CD8-positive, alpha-beta memory T cell (primary cell): ENCODE data around the gene TFB2M. TPM values are rescaled to one million over a fixed set of nuclear protein-coding genes. Genes with fewer than 3 reads are reported as not detected.

Experiments used
- CTCF ChIA-PET: fragments of 350-600 bp; sonication (Branson Sonifier 250); formaldehyde crosslinking; loops from one replicate; lab custom pipeline; 2021; ENCODE audit warnings: antibody characterized with exemption; lab: Charles Lee
- POLR2A ChIA-PET: fragments of 350-600 bp; sonication (Branson Sonifier 250); formaldehyde crosslinking; loops from one replicate; lab custom pipeline; 2021; ENCODE audit warnings: antibody characterized with exemption; lab: Charles Lee
- DNase-seq, 5 donors: peaks; one replicate each; pipeline versions ENCODE4 v3.0.0 to v3.0.0-alpha.2; 2020 to 2022; ENCODE audit warnings: mixed read lengths in 1 of 5
- H3K27ac ChIP-seq: one replicate; pipeline ENCODE4 v1.7.0; 2013; ENCODE audit warnings: low read depth, mild to moderate bottlenecking, low read length, moderate library complexity
- H3K27me3 ChIP-seq: 2 replicates; pipeline ENCODE4 v1.7.0; 2013; ENCODE audit warnings: low read length, mild to moderate bottlenecking; ENCODE audit not compliant: insufficient read depth, poor library complexity, severe bottlenecking
- H3K36me3 ChIP-seq: 2 replicates; pipeline ENCODE4 v1.7.0; 2013; ENCODE audit warnings: mild to moderate bottlenecking, low read length, moderate library complexity; ENCODE audit not compliant: insufficient read depth
- H3K4me1 ChIP-seq: 2 replicates; pipeline ENCODE4 v1.7.0; 2013; ENCODE audit warnings: mild to moderate bottlenecking, low read length, moderate library complexity; ENCODE audit not compliant: insufficient read depth
- H3K4me3 ChIP-seq: 2 replicates; pipeline ENCODE4 v1.7.0; 2013; ENCODE audit warnings: mild to moderate bottlenecking, low read length
- H3K9me3 ChIP-seq: 2 replicates; pipeline ENCODE4 v1.7.0; 2013; ENCODE audit warnings: mild to moderate bottlenecking, low read length
- H3K27ac Mint-ChIP-seq, 8 donors: one replicate each; pipeline ENCODE4 v1.8.0; 2020 to 2021; ENCODE audit warnings: mixed read lengths in 8 of 8, mild to moderate bottlenecking in 6 of 8, inconsistent platforms in 3 of 8, moderate library complexity in 3 of 8
- H3K27me3 Mint-ChIP-seq, 2 donors: one replicate each; pipeline ENCODE4 v1.8.0; 2020 to 2021; ENCODE audit warnings: mixed read lengths in 2 of 2, mild to moderate bottlenecking in 1 of 2, moderate library complexity in 1 of 2
- H3K36me3 Mint-ChIP-seq, 3 donors: one replicate each; pipeline ENCODE4 v1.8.0; 2020 to 2021; ENCODE audit warnings: mixed read lengths in 3 of 3, inconsistent platforms in 1 of 3, mild to moderate bottlenecking in 1 of 3
- H3K4me1 Mint-ChIP-seq, 3 donors: one replicate each; pipeline ENCODE4 v1.8.0; 2020 to 2021; ENCODE audit warnings: mixed read lengths in 3 of 3, inconsistent platforms in 1 of 3, mild to moderate bottlenecking in 1 of 3
- H3K4me3 Mint-ChIP-seq, 7 donors: one replicate each; pipeline ENCODE4 v1.8.0; 2020 to 2021; ENCODE audit warnings: mixed read lengths in 7 of 7, mild to moderate bottlenecking in 6 of 7, moderate library complexity in 4 of 7, inconsistent platforms in 2 of 7
- H3K9me3 Mint-ChIP-seq, 5 donors: one replicate each; pipeline ENCODE4 v1.8.0; 2020 to 2022; ENCODE audit warnings: mixed read lengths in 5 of 5, mild to moderate bottlenecking in 3 of 5, moderate library complexity in 2 of 5, inconsistent platforms in 1 of 5
- polyA plus RNA-seq: library from polyadenylated mRNA; unstranded; fragments of 300-500 nt; fragmentation: Illumina TruSeq; gene quantifications from one replicate; pipeline ENCODE4 v1.2.3, GENCODE V29; 2021
- total RNA-seq, 2 experiments: library from RNA; stranded (reverse); gene quantifications; one replicate each; pipeline ENCODE4 v1.2.3, GENCODE V29; 2021

Gene TFB2M
- total and polyA plus RNA-seq, 3 experiments from 2014 or later = 16.7 to 32.9 (median 31.9) TPM

DNA sequence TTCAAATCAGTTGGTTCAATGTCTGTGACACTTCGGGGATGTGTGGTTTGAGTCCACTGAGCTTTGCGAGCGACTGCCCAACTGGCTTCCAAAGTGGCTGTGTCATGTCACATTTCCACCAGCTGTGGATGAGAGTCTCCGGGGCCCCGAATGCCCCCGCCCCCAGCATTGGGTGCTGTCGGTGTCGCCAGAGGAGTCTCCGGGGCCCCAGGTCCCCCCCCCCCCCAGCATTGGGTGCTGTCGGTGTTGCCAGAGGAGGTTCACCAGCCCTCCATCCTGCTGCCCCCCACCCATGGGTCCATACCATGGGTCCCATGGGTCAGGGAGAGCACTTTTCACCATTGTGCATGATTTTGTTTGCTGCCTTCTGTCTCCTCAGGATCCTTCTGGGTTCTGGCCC lies 49.9 kb downstream of the TFB2M start:
- Mint-ChIP-seq H3K36me3 (peaks cover 0 to 13% (median 0%) of the 10 kb centered on the region in 3 donors), H3K4me1 (peaks cover 3 to 7% (median 5%) of the 10 kb centered on the region in 3 donors), H3K27me3 (no peaks in the 10 kb centered on the region), H3K27ac (no peak overlapping the region), H3K9me3 (peaks cover 8 to 23% (median 17%) of the 10 kb centered on the region in 5 donors), H3K4me3 (no peak overlapping the region)
- no peaks in the 10 kb centered on the region for H3K4me1 ChIP-seq
- peaks cover 13% of the 10 kb centered on the region for H3K9me3 ChIP-seq
- H3K27ac ChIP-seq = no peak overlapping the region
- ChIA-PET POLR2A (no interaction called here), CTCF (no interaction called here)
- no peak overlapping the region for H3K4me3 ChIP-seq
- no peak for DNase-seq
- H3K27me3 ChIP-seq = no peaks in the 10 kb centered on the region
- H3K36me3 ChIP-seq = no peaks in the 10 kb centered on the region

GRCh38 chr1:246515390-246516005 lies 50.6 kb downstream of the TFB2M start:
- peaks cover 13% of the 10 kb centered on the region for H3K9me3 ChIP-seq
- ChIA-PET POLR2A (no interaction called here), CTCF (no interaction called here)
- Mint-ChIP-seq H3K36me3 (peaks cover 0 to 13% (median 0%) of the 10 kb centered on the region in 3 donors), H3K27me3 (no peaks in the 10 kb centered on the region), H3K4me3 (no peak overlapping the region), H3K27ac (peak overlapping the region in 1 of 8 donors; percentile 90), H3K9me3 (peaks cover 8 to 23% (median 17%) of the 10 kb centered on the region in 5 donors), H3K4me1 (peaks cover 3 to 7% (median 5%) of the 10 kb centered on the region in 3 donors)
- no peak overlapping the region for H3K27ac ChIP-seq
- H3K36me3 ChIP-seq = no peaks in the 10 kb centered on the region
- H3K4me1 ChIP-seq = no peaks in the 10 kb centered on the region
- no peak overlapping the region for H3K4me3 ChIP-seq
- no peak for DNase-seq
- no peaks in the 10 kb centered on the region for H3K27me3 ChIP-seq

GRCh38 chr1:246513619-246514343 lies 52.3 kb downstream of the TFB2M start:
- H3K4me3 ChIP-seq = no peak overlapping the region
- peak overlapping the region; percentile 25 to 54 (median 41) for H3K4me3 Mint-ChIP-seq
- H3K9me3 Mint-ChIP-seq = peaks cover 8 to 23% (median 17%) of the 10 kb centered on the region in 5 donors
- peaks cover 13% of the 10 kb centered on the region for H3K9me3 ChIP-seq
- ChIA-PET POLR2A (interaction anchor here (0.7 kb wide), 1 partner anchor 19 kb away, joined by 3 read pairs; no protein-coding TSS in a partner anchor), CTCF (no interaction called here)
- no peak overlapping the region for H3K27ac Mint-ChIP-seq
- H3K36me3 ChIP-seq = no peaks in the 10 kb centered on the region
- H3K27ac ChIP-seq = no peak overlapping the region
- peaks cover 0 to 13% (median 0%) of the 10 kb centered on the region in 3 donors for H3K36me3 Mint-ChIP-seq
- no peaks in the 10 kb centered on the region for H3K27me3 ChIP-seq
- no peak for DNase-seq
- no peaks in the 10 kb centered on the region for H3K27me3 Mint-ChIP-seq
- H3K4me1 Mint-ChIP-seq = peaks cover 3 to 7% (median 5%) of the 10 kb centered on the region in 3 donors
- no peaks in the 10 kb centered on the region for H3K4me1 ChIP-seq

DNA sequence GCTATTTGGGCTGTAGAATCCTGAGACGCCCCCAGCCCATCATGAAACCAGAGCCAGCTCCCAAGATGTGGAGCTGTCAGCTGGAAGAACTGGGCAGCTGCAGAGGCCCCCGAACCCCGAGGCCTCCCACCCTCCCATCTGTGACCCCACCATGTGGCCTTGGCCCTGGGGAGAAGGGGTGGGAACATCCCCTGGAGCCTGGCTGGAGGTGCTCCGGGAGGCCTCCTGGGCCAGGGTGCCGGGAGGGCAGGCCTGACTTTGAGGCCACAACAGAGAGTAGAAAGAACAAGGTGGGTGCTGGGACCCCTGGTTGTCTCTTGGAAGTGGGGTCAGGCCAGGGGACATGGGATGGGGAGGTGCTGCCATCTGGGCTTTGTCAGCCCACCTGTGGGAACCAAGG lies 53.0 kb downstream of the TFB2M start:
- Mint-ChIP-seq H3K4me3 (no peak overlapping the region), H3K9me3 (peaks cover 8 to 23% (median 17%) of the 10 kb centered on the region in 5 donors), H3K27me3 (no peaks in the 10 kb centered on the region), H3K36me3 (peaks cover 0 to 13% (median 0%) of the 10 kb centered on the region in 3 donors), H3K4me1 (peaks cover 3 to 10% (median 8%) of the 10 kb centered on the region in 3 donors), H3K27ac (no peak overlapping the region)
- H3K9me3 ChIP-seq = peaks cover 13% of the 10 kb centered on the region
- DNase-seq = no peak
- POLR2A ChIA-PET = no interaction called here
- H3K4me1 ChIP-seq = no peaks in the 10 kb centered on the region
- H3K4me3 ChIP-seq = no peak overlapping the region
- H3K36me3 ChIP-seq = no peaks in the 10 kb centered on the region
- no peaks in the 10 kb centered on the region for H3K27me3 ChIP-seq
- no peak overlapping the region for H3K27ac ChIP-seq
- CTCF ChIA-PET = no interaction called here

- no peak overlapping the region for H3K4me3 Mint-ChIP-seq
- H3K27ac Mint-ChIP-seq = no peak overlapping the region
- H3K9me3 ChIP-seq = peaks cover 13% of the 10 kb centered on the region
- H3K36me3 Mint-ChIP-seq = peaks cover 0 to 13% (median 0%) of the 10 kb centered on the region in 3 donors
- H3K4me1 ChIP-seq = no peaks in the 10 kb centered on the region
- H3K4me3 ChIP-seq = no peak overlapping the region
- H3K36me3 ChIP-seq = no peaks in the 10 kb centered on the region
- DNase-seq = no peak
- ChIA-PET CTCF (no interaction called here), POLR2A (no interaction called here)
- H3K27ac ChIP-seq = no peak overlapping the region
- H3K27me3 ChIP-seq = no peaks in the 10 kb centered on the region
- H3K4me1 Mint-ChIP-seq = peaks cover 6 to 14% (median 11%) of the 10 kb centered on the region in 3 donors
- peaks cover 8 to 22% (median 17%) of the 10 kb centered on the region in 5 donors for H3K9me3 Mint-ChIP-seq
- no peaks in the 10 kb centered on the region for H3K27me3 Mint-ChIP-seq
These were observed 53.4 kb downstream of the TFB2M start for GRCh38 chr1:246512635-246513034.

- Histone ChIP-seq H3K36me3 (no peaks in the 10 kb centered on the region), H3K4me3 (no peak overlapping the region), H3K27me3 (no peaks in the 10 kb centered on the region), H3K27ac (no peak overlapping the region), H3K4me1 (no peaks in the 10 kb centered on the region), H3K9me3 (peaks cover 13% of the 10 kb centered on the region)
- Mint-ChIP-seq H3K27me3 (no peaks in the 10 kb centered on the region), H3K27ac (no peak overlapping the region), H3K4me3 (no peak overlapping the region), H3K36me3 (peaks cover 0 to 13% (median 3%) of the 10 kb centered on the region in 3 donors), H3K9me3 (peaks cover 8 to 20% (median 17%) of the 10 kb centered on the region in 5 donors), H3K4me1 (peaks cover 10 to 18% (median 15%) of the 10 kb centered on the region in 3 donors)
- DNase-seq = no peak
- ChIA-PET CTCF (no interaction called here), POLR2A (no interaction called here)
These were observed 53.8 kb downstream of the TFB2M start for GRCh38 chr1:246512230-246512629.

- H3K4me1 ChIP-seq = peaks cover 4% of the 10 kb centered on the region
- no peaks in the 10 kb centered on the region for H3K27me3 ChIP-seq
- peaks cover 14 to 24% (median 22%) of the 10 kb centered on the region in 3 donors for H3K4me1 Mint-ChIP-seq
- no peak overlapping the region for H3K4me3 Mint-ChIP-seq
- H3K27me3 Mint-ChIP-seq = no peaks in the 10 kb centered on the region
- CTCF ChIA-PET = no interaction called here
- no peak overlapping the region for H3K4me3 ChIP-seq
- H3K36me3 ChIP-seq = no peaks in the 10 kb centered on the region
- H3K27ac ChIP-seq = no peak overlapping the region
- H3K9me3 ChIP-seq = peaks cover 13% of the 10 kb centered on the region
- DNase-seq = no peak
- no peak overlapping the region for H3K27ac Mint-ChIP-seq
- POLR2A ChIA-PET = no interaction called here
- H3K9me3 Mint-ChIP-seq = peaks cover 8 to 17% (median 17%) of the 10 kb centered on the region in 5 donors
- peaks cover 0 to 13% (median 7%) of the 10 kb centered on the region in 3 donors for H3K36me3 Mint-ChIP-seq
These were observed 54.9 kb downstream of the TFB2M start for GRCh38 chr1:246511203-246511602.
